ENCODE measurements around the gene UROS. TPM values are rescaled to one million over a fixed set of nuclear protein-coding genes. Genes with fewer than 3 reads are reported as not detected.

The UROS gene
- total and polyA plus RNA-seq, 2 donors (not counting 3 experiments of a cell fraction or from before 2014, with no cell fraction given) = 38.4 to 42.0 TPM

DNA sequence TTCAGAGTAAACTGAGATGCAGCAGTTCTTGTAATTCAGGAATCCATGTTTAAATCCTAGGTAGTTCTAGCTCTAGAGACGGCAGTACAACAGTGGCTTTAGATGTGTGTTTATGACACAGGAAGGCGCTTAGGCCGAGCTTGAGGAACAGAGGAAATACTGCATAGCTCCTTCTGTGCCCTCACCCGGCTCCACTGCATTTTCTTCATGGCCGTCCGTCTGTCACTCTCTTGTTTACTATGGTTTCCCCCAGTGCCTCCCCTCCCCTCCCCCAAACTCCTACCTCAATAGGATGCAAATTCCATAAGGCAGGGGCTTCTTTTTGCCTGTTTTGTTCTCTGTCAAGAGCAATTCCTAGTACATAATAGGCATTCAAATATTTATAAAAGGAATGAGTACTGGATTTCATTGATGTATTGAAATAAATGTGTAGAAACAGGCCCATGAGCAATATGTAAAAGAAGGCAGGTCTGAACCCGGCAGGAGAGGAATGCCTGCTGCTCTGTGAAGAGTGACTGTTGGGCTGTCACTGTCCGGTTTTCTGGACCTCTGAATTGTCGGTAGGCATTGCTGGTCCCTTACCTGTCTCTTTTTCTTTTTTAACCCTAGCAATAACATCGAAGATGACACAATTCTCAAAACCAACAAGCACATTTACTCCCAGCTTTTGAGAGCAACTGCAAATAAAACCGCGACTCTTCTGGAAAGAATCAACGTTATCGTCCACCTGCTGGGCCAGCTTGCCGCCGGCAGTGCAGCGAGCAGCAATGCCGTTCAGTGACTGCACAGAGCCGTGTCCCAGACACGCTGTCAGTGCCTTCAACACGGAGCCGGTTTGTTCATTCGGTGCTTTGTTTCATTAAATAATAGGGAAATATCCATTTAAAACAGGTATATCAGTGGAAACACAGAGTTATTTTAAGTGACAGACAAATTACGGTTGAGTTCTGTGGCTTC is 60.1 kb downstream of the UROS start:
- no TSS peak for BruUV-seq (replicated peaks)
- no peak overlapping the region for H3K4me3 ChIP-seq (replicated peaks in 1 of 3; ENCODE audit: insufficient read depth in 1 of 3, low read depth in 1 of 3, low read length in 3 of 3)
- H3K9me3 ChIP-seq (replicated peaks; ENCODE audit: control insufficient read depth, insufficient read depth, low read length) = no peaks in the 10 kb centered on the region
- H3K36me3 ChIP-seq (ENCODE audit: control insufficient read depth in 2 of 2, extremely low read depth in 1 of 2, insufficient read depth in 2 of 2, low read length in 2 of 2) = peaks cover 15 to 16% of the 10 kb centered on the region in 2 experiments
- ChIA-PET POLR2A (no interaction called here), CTCF (no interaction called here)
- TF ChIP-seq FOS (IDR thresholded peaks at IDR 0.05; ENCODE audit: borderline replicate concordance, insufficient read depth, low read length) (no peak), EZH2 (IDR thresholded peaks at IDR 0.05; ENCODE audit: borderline replicate concordance, low read depth, low read length, severe bottlenecking) (no peak), POLR2AphosphoS5 (IDR thresholded peaks at IDR 0.05; ENCODE audit: insufficient read depth, low read depth, low read length) (no peak), JUN (IDR thresholded peaks at IDR 0.05; ENCODE audit: borderline replicate concordance, insufficient read depth, insufficient read length, low read depth) (no peak), GATA2 (IDR thresholded peaks at IDR 0.05; ENCODE audit: insufficient read depth, insufficient read length, low read depth, low read length) (no peak), POLR2A (IDR thresholded peaks at IDR 0.05; ENCODE audit: low read depth, low read length) (no peak), MYC (IDR thresholded peaks at IDR 0.05; ENCODE audit: low read depth, low read length) (no peak)
- TF ChIP-seq, protein P1, sequence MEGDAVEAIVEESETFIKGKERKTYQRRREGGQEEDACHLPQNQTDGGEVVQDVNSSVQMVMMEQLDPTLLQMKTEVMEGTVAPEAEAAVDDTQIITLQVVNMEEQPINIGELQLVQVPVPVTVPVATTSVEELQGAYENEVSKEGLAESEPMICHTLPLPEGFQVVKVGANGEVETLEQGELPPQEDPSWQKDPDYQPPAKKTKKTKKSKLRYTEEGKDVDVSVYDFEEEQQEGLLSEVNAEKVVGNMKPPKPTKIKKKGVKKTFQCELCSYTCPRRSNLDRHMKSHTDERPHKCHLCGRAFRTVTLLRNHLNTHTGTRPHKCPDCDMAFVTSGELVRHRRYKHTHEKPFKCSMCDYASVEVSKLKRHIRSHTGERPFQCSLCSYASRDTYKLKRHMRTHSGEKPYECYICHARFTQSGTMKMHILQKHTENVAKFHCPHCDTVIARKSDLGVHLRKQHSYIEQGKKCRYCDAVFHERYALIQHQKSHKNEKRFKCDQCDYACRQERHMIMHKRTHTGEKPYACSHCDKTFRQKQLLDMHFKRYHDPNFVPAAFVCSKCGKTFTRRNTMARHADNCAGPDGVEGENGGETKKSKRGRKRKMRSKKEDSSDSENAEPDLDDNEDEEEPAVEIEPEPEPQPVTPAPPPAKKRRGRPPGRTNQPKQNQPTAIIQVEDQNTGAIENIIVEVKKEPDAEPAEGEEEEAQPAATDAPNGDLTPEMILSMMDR (IDR thresholded peaks at IDR 0.05; ENCODE audit: extremely low read depth in 1 of 2, insufficient read depth in 1 of 2, low read depth in 1 of 2, low read length in 2 of 2) = no peak
- TF ChIP-seq, protein P2, sequence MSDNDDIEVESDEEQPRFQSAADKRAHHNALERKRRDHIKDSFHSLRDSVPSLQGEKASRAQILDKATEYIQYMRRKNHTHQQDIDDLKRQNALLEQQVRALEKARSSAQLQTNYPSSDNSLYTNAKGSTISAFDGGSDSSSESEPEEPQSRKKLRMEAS (IDR thresholded peaks at IDR 0.05; ENCODE audit: insufficient read depth, insufficient read length) = no peak
- no peaks in the 10 kb centered on the region for H3K79me2 ChIP-seq (ENCODE audit: control insufficient read depth, insufficient read depth, low read length)
- intact Hi-C loops (cut with micrococcal nuclease) (no loop called here), dilution Hi-C loops (cut with MboI; ENCODE audit: extremely low pct_ligation_motif_present, low sequenced_read_pairs) (no loop called here)
- FAIRE-seq (no peak), DNase-seq (ENCODE audit: low read depth, low spot score) (peak; percentile 7)
- no peaks in the 10 kb centered on the region for H3K4me1 ChIP-seq (ENCODE audit: control insufficient read depth, extremely low read depth, insufficient read depth, low read length)
- no peak overlapping the region for H3K9ac ChIP-seq (replicated peaks; ENCODE audit: extremely low read depth, insufficient read depth, low read length)
- H4K20me1 ChIP-seq (replicated peaks; ENCODE audit: control insufficient read depth, extremely low read depth, insufficient read depth, low read length) = no peaks in the 10 kb centered on the region
- no peak overlapping the region for H3K27ac ChIP-seq (ENCODE audit: insufficient read depth, low read depth, low read length)
- no peaks in the 10 kb centered on the region for H3K27me3 ChIP-seq (ENCODE audit: control insufficient read depth in 2 of 2, insufficient read depth in 2 of 2, low read length in 2 of 2)
- H3K9me1 ChIP-seq (replicated peaks; ENCODE audit: control insufficient read depth, extremely low read depth, insufficient read depth, low read length) = no peaks in the 10 kb centered on the region
- no peak overlapping the region for H2AFZ ChIP-seq (ENCODE audit: low read depth, low read length)
- no peak overlapping the region for H3K4me2 ChIP-seq (ENCODE audit: insufficient read depth, low read length)

Measured in endothelial cell of umbilical vein (primary cell).